ENCODE results near the gene TMEM62. TPM values are rescaled to one million over a fixed set of nuclear protein-coding genes. Genes with fewer than 3 reads are reported as not detected.

The TMEM62 gene
- total and polyA plus RNA-seq, 9 of the 15 experiments (the other 6 are each of a cell fraction or from before 2014, with no cell fraction given): 4.4 to 16.6 (median 11.1) TPM

- TF ChIP-seq, protein P1, sequence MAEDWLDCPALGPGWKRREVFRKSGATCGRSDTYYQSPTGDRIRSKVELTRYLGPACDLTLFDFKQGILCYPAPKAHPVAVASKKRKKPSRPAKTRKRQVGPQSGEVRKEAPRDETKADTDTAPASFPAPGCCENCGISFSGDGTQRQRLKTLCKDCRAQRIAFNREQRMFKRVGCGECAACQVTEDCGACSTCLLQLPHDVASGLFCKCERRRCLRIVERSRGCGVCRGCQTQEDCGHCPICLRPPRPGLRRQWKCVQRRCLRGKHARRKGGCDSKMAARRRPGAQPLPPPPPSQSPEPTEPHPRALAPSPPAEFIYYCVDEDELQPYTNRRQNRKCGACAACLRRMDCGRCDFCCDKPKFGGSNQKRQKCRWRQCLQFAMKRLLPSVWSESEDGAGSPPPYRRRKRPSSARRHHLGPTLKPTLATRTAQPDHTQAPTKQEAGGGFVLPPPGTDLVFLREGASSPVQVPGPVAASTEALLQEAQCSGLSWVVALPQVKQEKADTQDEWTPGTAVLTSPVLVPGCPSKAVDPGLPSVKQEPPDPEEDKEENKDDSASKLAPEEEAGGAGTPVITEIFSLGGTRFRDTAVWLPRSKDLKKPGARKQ (CRISPR knock-in tag; IDR thresholded peaks at IDR 0.05): no peak
- TF ChIP-seq TCF3 (CRISPR knock-in tag; IDR thresholded peaks at IDR 0.05) (no peak), CCNT2 (IDR thresholded peaks at IDR 0.05; ENCODE audit: borderline replicate concordance, extremely low read depth, insufficient read length, low read depth, low read length) (no peak), MEF2A (IDR thresholded peaks at IDR 0.05; ENCODE audit: control insufficient read depth, low read depth, low read length) (no peak), RHOXF2B (CRISPR knock-in tag; conservative IDR thresholded peaks at IDR 0.05) (no peak), ZBED1 (IDR thresholded peaks at IDR 0.05) (no peak), ZSCAN29 (IDR thresholded peaks at IDR 0.05) (no peak), RFX5 (IDR thresholded peaks at IDR 0.05; ENCODE audit: low read depth, low read length) (no peak), POLR2H (tag; IDR thresholded peaks at IDR 0.05; ENCODE audit: low read depth) (no peak), ZNF184 (CRISPR knock-in tag; IDR thresholded peaks at IDR 0.05) (no peak), ILK (tag; IDR thresholded peaks at IDR 0.05; ENCODE audit: borderline replicate concordance, low read depth) (no peak), BCLAF1 (IDR thresholded peaks at IDR 0.05; ENCODE audit: borderline replicate concordance in 1 of 2, control insufficient read depth in 1 of 2, low read depth in 2 of 2, low read length in 1 of 2) (no peak), KHSRP (IDR thresholded peaks at IDR 0.05) (no peak), SMC3 (conservative IDR thresholded peaks at IDR 0.05; ENCODE audit: insufficient read depth, low read depth, low read length) (peak; percentile 60), SRSF7 (optimal IDR thresholded peaks at IDR 0.05; ENCODE audit: low read depth, low read length) (no peak), ETV6 (IDR thresholded peaks at IDR 0.05; ENCODE audit: borderline replicate concordance in 1 of 2, low read depth in 2 of 2, low read length in 1 of 2) (no peak), ETV6 (CRISPR knock-in tag; IDR thresholded peaks at IDR 0.05; ENCODE audit: borderline replicate concordance) (no peak), ERF (CRISPR knock-in tag; IDR thresholded peaks at IDR 0.05) (no peak), RAD21 (CRISPR knock-in tag; conservative IDR thresholded peaks at IDR 0.05 in 1 of 2, IDR thresholded peaks at IDR 0.05 in 1 of 2) (peak; percentile 54 to 59), ZNF551 (CRISPR knock-in tag; IDR thresholded peaks at IDR 0.05) (no peak)
- TF ChIP-seq, protein P2, sequence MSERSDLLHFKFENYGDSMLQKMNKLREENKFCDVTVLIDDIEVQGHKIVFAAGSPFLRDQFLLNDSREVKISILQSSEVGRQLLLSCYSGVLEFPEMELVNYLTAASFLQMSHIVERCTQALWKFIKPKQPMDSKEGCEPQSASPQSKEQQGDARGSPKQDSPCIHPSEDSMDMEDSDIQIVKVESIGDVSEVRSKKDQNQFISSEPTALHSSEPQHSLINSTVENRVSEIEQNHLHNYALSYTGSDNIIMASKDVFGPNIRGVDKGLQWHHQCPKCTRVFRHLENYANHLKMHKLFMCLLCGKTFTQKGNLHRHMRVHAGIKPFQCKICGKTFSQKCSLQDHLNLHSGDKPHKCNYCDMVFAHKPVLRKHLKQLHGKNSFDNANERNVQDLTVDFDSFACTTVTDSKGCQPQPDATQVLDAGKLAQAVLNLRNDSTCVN (CRISPR knock-in tag; IDR thresholded peaks at IDR 0.05): no peak
Observed at GRCh38 chr15:43187544-43188155, 54.3 kb downstream of the TMEM62 start (continued).

Data from K562 (cell line).